ENCODE data around the gene LRMDA.
"Not testable (repeated sequence)": the region's sequence is repeated elsewhere in the genome, so short reads cannot be mapped to it uniquely, and the experiment has no call there.

The LRMDA gene

DNA sequence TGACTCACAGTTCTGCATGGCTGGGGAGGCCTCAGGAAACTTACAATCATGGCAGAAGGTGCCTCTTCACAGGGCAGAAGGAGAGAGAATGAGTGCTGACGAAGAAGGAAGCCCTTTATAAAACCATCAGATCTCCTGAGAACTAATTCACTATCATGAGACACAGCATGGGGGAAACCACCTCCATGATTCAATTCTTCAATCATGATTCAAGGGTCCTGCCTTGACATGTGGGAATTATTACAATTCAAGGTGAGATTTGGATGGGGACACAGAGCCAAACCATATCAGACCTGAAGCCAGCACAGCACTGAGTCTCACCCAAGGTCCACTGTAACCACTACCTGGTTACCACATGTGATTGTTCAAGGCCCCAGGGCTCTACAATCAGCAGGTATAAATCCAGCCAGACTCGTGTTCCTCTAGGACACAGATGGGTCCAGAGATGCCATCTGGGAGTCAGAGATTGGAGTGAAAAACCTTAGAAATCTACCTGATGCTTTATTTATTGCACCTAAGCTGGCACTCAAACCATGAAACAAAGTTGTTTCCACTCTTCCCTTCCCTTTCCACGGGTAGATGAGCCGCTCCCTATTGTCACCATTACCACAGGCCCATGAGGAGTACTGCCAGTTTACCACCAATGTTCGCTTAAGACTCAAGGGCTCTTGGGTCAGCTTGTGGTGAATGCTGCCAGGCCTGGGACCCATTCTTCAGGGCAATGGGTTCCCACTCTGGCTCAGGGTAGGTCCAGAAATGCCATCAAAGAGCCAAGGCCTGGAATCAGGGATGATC is 1061.5 kb downstream of the LRMDA start:
- no peak for DNase-seq

DNA sequence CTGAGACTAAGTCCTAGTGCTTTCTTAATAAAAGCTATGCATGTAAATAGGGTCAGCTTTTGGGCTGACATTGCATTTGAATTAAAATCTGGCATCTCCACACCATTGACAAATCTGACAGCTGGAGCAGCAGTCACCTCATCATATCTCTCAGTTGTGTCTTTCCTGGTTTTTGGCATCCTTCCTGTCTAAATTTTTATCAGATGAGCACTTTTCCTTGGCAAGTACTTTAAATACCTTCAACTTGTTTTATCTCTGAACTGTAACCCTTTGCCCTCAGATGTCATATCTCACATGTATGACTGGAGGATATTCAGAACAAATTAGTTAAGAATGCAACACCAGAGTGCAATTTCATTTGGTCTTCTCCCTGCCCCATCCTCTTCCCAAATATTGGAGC is 1066.2 kb downstream of the LRMDA start:
- no peak for DNase-seq

DNA sequence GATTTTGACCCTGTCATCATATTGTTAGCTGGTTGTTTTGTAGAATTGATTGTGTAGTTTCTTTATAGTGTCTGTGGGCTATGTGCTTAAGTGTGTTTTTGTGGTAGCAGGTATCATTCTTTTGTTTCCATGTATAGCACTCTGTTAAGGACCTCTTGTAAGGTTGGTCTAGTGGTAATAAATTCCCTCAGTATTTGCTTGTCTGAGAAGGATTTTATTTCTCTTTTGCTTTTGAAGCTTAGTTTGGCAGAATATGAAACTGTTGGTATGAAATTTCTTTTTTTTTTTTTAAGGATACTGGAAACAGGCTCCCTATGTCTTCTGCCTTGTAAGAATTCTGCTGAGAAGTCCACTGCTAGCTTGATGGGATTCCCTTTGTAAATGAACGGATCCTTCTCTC is 1073.4 kb downstream of the LRMDA start:
- no peak for DNase-seq

DNA sequence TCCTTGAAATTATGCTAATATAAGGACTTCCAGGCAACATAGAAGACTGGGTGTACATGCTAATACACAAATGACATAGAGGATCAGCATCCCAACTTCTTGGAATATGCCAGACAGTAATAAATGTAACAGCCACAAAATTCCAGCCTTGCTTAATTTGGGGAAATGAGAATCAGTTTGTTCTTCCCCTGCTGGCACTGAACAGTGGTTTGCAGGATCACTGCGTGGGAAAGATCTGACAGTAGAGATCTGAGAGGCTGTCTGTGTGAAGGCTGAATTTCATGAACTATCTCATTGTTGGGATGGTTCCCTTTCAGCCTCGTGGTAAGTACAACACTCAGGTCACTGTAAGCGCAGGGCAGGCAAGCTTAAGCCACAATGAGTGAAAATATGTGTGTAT is 1078.0 kb downstream of the LRMDA start:
- no peak for DNase-seq

DNA sequence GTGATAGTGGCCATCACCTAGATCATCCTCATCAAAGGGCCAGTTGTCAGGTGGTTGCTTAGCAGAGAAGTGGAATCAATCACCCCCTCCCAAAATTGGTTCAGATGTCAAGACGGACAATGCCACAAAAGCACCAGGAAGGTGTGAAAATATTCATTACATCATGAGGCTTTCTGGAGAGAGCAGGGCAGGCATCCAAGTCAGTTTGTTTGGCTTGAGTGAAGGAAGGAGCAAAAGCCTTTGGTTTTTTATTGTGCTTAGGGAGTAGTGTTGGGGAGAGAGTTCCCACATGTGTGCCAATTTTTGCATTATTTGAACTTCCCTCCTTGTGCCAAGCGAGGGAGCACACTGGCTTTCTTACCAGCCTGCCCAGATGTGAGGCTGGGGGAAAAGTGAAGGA is 1082.9 kb downstream of the LRMDA start:
- no peak for DNase-seq

DNA sequence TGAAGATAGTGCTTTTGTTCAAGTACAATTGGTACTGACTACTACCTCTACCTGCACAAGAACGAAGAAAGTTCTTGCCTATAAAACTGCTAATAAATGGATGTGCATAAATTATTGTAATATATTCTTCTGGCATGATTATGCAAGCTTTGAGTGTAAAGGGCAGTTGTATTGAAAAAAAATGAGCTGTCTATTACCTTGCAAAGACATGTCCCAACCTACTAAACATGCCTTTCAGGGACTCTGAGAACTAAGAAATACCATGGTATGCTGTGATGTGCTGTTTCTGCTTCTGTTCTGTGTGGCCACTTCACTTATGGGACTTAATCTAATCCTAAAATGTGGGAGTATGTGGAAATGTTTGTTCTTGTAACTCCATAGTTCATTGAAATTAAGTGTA is 1083.4 kb downstream of the LRMDA start:
- no peak for DNase-seq

DNA sequence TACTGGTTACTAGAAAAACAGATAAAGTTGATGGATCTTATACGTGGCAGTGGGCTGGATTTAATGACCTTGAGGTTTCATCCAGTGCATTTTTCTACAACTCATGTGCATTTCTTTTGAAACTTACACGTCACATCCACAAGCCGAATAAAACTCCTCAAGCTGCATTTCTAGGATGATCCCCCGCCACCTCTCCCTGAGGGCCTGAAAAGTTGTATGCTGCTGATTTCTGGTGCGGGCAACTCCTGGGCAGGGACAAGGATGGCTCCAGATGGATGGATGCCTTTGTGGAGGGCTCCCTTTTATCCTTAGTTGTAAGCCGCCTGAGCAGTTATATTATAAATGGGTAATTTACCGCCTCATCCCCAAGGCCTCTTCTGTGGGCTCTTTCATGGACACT is 1091.1 kb downstream of the LRMDA start:
- DNase-seq: no peak

DNA sequence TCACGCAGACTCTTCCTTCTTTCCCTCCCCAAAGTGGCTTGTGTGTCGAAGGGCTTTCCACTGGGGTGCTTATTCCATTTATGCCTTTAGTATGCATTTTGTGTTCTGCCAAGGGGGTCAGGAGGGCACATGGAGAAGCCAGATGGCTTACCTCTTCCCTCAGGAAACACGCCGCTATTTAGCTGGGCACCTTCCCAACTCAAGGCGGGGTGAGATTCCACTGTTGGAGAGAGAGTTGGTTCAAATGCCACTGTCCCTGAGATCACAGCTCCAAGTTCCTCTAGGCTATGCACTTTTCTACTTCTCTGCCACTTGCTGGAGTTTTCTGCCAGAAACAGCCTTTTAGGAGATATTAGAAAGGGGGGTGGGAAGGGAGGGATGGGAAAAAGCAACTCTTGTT is 1091.8 kb downstream of the LRMDA start:
- no peak for DNase-seq

DNA sequence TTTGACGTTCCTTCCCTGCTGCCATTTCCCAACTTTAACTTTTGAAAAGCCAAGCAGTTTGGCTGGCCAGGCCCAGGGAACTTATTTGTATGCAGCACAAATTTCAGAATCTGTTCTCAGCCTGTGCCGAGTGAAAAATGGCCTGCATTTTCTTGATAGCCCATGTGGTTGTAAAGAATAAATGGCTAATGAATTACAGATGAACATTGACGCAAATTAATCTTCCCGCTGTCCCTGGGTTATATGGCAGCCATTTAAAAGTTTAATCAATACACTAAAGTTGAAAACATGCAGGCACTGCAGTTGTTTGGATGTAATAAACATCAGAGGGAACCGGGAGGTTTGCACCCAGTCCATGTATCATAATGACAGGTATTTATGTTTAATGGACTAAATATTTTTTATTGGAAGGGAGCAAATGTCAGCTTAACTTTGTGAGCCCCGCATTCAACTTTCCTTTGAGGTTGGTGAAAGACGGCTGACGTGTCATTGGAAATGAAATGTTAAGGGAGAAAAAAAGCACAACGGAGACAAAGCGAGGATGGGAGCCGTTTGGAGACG is 1092.4 kb downstream of the LRMDA start:
- no peak for DNase-seq

DNA sequence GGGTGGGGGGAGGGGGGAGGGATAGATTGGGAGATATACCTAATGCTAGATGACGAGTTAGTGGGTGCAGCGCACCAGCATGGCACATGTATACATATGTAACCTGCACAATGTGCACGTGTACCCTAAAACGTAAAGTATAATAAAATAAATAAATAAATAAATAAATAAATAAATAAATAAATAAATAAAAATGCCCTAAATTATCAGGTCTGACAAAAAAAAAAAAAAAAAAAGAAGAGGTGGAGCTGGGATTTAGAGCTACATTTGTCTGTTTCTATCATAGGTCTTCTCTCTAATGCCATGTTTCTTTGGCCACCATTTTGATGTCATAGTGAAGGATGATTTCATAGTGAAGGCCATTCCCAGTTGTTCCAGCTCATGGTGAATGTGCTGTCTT is 1095.4 kb downstream of the LRMDA start:
- not testable (repeated sequence) for DNase-seq

DNA sequence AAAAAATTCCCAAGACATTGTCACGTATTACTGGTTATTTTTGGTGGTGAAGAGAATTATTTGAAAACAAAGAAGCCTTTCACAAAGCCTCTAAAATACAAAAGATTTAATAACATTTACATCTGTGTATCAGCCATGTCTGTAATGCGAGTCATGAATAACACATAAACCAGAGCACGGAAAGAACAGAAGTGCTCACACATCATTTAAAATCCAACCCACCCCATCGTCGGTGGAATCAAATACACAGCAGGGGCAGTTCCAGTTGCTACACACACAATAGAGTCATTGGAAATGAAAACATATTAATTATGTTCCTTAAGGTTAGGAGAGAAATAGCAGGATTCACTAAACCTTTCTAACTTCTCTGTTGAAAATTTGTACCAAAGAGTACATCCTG is 1108.9 kb downstream of the LRMDA start:
- DNase-seq: no peak

DNA sequence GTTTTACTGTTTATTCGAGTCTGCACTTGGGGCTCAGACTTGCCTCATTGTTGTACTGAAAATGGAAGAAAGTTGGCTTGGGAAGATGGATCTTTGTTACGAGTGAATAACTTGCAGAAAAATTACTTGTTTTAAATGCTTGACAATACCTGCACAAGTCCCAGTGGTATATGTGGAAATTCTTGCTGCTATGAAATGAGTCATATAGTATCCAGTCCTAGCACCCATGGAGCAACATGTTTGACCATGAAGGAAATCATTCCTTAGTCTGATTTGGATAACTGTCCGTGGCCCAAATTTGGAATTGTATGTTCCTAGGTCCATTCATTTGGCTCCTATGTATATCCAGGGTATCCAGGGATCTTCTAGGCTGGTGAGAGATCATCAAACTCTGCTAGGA is 1109.4 kb downstream of the LRMDA start:
- no peak for DNase-seq

DNA sequence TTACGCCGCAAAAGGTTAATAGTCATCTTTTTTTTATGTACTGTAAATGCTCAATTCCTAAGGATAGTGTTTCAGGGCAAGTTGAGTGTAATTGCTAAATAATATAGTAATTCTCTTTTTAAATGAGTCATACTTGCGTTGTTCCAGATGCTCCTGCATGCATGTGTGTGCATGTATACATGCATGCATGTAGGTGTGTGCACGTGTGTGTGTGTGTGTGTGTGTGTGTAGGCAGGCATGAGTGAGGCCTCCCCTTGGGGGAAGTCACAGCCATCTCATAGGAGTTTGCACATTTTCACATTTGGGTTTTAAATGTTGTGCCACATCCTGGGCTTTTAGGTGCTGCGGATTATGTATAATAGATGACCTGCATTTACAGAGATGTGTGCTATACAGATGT is 1110.4 kb downstream of the LRMDA start:
- DNase-seq: no peak

DNA sequence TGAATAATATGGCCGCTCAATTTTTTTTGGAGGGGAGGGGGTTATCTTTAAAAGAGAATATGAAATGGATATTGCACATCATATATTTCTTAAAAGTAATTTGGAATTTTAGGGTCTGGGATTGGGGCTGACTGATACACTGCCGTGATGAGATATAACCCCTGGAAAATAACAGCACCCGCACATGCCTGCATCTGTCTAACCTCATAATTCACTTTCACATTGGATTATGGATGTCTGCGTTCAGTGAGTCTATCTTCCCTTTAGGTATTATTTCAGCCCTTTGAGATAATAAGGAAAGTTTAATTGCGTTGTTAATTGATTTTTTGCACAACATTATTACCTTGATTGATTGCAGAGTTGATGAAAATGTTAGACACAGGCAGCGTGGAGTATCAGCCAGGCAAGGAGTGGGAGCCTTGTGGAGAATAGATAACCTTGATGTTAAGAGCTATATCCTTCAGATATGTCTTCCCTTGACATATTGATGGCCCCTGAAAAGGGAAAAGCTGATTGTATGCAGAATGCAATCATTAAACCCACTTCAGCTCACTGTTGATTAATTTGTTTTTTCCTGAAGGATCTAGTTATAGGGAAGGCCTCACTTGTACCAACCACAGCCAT is 1111.0 kb downstream of the LRMDA start:
- DNase-seq: no peak

DNA sequence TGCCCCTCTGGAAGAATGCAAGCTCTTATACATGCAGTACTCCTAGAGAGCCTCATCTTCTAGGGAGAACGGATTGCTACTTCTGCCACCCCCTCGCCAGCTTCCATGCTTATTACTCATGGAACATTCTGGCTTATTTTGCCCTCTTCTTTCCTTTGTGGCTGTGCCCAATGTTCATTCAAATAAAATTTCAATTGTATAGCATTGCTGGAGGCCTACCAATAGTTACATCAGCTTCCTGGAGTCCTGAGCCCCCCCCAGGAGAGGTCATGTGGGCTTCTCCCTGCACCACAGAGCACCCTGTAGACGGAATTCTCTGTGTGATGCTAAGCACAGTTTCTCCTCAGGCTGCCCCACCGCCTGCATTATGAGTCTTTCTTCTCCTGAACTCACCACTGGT is 1112.2 kb downstream of the LRMDA start:
- no peak for DNase-seq

DNA sequence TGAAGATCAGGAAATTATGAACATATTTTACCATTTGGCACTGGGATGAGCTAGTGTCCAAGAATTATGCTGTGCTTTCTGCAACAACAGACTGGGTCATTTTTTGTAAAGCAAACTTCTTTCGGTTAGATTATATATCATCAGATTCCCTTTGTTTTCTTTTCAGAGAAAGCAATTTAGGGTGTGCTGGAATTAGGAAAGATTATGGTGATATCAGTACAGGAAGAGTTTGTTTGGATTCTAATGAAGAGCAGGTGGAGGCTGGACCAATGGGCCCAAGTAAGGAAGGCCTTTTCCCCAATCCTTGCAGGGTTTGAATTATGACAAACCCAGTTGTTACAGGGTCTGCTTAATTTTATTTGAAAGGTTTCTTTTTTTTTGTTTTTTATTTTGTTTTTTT is 1113.4 kb downstream of the LRMDA start:
- no peak for DNase-seq

DNA sequence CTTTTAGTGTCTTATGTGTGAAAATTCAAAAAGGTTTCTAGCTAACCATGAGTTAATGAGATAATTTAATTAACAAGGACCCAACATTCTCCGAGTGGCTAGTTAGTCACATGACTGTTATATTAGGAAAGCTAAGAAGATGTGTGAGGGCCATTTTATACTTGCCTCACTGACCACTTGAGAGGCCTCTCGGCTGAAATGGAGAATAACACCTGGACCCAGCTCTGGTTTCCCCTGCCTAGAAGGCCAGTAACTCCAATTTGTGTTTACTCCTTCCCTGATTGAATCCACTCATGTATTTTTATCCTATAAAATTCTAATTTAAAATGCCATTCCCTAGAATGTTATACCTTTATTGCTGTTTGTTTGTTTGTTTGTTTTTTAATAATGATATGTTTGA is 1115.0 kb downstream of the LRMDA start:
- no peak for DNase-seq

DNA sequence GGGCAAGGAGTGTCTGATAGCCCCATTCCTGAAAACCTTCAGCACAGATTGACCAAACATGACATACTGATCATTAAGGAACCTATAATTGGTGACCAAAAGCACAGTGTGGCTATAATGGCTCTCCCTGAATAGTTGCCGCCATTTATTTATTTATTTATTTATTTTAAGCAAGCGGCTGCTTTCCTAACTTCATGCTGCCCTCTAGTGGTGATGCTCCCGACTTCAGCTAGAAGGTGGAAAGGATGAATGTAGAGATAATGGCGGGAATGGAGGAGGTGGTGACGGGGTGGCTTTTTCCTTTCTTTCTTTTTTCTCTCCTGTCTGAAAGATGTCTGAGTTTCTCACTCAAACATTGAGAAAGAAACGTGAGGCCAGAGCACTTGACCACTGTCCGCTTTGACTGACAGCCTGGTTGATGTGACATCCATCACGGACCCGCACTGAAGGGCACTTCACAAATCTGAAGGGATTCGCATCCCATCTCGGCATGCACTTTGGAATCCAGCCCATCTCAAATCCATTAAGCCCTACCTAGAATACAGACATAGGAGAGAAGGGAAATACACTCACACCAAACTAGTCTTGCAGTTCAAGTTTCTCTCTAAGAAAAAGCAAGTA is 1116.0 kb downstream of the LRMDA start:
- DNase-seq: no peak

DNA sequence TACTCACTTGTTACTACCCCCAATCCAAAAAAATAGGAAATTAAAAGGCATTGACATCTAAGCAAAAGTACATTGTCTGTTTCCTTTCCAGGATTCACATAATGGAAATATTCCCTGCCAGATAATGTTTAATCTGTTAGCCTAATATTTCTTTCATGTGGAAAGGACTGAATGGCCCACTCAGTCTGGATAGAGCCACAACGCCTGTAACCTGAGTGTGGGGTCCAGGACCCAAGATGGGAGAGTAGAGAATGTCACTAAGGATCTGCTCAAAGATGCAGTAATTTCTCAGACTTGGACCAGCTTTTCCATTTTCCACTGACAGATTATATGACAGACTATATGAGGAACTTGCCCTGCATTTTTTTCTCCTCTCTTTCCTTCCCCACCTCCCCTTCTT is 1117.3 kb downstream of the LRMDA start:
- DNase-seq: no peak

DNA sequence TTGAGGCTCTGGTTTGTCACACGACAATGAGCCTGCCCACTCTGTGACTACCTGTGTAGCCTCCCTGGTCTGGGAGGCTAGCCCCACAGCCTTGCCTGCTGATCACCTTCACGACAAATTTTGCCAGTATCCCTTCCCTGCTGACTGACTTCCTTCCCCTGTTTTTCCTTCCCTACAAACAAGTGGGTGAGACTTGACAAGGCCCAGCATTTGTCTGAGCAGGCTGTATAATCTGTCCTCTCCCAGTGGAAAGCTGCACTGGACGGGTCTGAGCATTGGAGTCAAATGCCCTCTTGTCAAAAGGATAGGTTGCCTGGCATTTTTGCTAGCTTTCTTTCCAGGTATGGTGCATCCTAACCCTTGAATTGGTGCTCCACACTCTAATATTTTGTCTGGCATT is 1117.7 kb downstream of the LRMDA start:
- DNase-seq: no peak

DNA sequence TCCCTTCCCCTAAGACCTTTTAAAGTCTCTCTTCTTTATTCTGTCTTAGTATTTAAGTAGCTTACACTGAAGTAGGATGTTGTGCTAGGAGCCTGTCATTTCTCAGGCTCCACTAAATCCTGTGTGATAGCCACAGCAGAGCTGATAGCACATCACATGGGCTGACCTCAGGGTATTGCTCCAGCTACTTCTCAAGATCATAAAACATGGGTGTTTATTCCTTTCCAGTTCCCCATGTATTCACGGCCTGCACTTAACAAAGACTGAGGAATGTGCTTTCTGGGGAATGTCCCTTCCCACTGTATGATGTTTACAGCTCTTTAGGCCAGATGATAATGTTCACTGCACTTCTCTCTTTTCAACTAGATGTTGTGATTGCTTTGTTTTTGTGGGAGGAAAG is 1119.4 kb downstream of the LRMDA start:
- DNase-seq: no peak

DNA sequence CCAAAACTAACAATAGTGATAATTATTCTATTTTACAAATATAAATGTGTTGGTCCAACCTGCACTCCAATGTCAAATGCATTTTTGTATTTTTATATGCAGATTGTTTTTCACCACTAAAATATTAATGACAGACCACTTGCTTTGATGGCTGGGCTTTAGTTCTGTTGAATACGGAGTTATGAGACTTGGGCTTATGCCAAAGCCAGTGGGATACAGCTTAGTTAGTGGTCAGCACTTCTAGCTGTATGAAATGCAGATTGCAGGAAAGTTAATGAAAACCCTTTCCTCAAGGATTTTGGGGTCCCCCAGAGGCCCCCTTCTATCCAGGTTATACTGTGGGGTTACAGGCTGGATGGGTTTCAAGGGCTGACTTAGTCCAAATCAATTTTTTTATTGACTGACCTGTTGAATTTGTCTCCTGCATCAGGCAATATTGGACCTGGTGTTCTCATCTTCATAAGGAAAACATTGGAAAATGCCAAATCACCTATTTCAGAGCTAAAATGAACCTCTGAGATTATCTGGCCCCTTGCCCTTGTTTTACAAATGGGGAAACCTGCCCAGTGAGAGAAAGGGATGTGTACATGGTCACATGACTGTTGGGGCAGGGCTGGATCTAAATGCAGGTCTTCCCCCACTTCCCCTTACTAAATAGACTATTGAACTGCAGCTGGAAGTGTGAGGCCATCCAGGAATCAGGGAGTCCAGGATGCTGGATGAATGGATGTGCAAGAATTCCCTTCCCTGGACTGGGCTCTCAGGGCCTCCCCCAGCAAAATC is 1120.9 kb downstream of the LRMDA start:
- no peak for DNase-seq

DNA sequence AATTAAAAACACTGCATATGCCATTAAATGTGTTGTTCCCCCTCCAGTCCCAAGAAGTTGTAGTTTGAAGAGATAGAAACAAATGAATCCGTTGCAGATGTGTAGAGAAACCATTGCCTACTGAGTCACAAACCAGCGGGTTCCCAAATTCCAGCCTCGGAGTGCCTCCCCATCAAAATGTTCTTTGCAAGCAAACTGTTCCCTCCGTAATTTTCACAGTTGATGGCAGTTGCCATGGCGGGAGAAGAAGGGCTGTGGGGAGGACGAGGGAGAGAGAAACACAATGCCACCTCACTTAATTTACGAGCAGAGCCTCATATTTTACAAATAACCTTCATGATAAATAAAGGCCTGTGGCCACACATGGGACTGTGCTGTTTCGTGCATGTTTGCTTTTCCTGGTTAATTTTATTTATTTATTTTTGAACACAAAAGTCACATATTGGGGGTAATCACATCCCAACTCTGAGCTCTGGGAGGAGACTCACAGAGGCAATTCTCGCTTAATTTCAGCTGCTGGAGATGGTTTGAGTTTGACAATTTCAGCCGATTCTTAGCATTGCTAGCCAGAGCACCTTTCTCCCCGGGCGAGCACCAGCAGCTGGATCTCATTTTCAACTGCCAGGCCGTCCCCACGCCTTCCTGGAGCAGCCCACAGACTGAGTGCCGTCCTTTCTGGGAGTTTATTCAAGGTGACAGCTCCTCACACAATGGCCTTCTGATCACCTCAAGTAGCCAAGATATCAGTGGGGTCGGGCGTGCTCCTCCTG is 1122.0 kb downstream of the LRMDA start:
- no peak for DNase-seq

Measured in NCI-H524 treated with DMSO at 0.1 percent for 48 hours (cell line).